ENCODE results near the gene PARN.
"Not testable (repeated sequence)": the region's sequence is repeated elsewhere in the genome, so short reads cannot be mapped to it uniquely, and the experiment has no call there.

Gene PARN

GRCh38 chr16:14447783-14448182 is 182.3 kb downstream of the PARN start:
- no peaks in the 10 kb centered on the region for H3K9me3 Mint-ChIP-seq
- no peaks in the 10 kb centered on the region for H3K4me1 Mint-ChIP-seq (ENCODE audit: low read depth)
- H3K27me3 Mint-ChIP-seq = no peaks in the 10 kb centered on the region
- H3K4me3 Mint-ChIP-seq = no peak overlapping the region
- peaks cover 5% of the 10 kb centered on the region for H3K36me3 Mint-ChIP-seq (ENCODE audit: low read depth)
- H3K27ac Mint-ChIP-seq = no peak overlapping the region

GRCh38 chr16:14446796-14447195 is 183.3 kb downstream of the PARN start:
- H3K4me1 Mint-ChIP-seq (ENCODE audit: low read depth) = no peaks in the 10 kb centered on the region
- H3K36me3 Mint-ChIP-seq (ENCODE audit: low read depth) = peaks cover 5% of the 10 kb centered on the region
- H3K9me3 Mint-ChIP-seq = no peaks in the 10 kb centered on the region
- no peaks in the 10 kb centered on the region for H3K27me3 Mint-ChIP-seq
- H3K27ac Mint-ChIP-seq = no peak overlapping the region
- no peak overlapping the region for H3K4me3 Mint-ChIP-seq

GRCh38 chr16:14445937-14446715 is 183.9 kb downstream of the PARN start:
- H3K4me3 Mint-ChIP-seq = no peak overlapping the region
- no peaks in the 10 kb centered on the region for H3K27me3 Mint-ChIP-seq
- H3K36me3 Mint-ChIP-seq (ENCODE audit: low read depth) = peaks cover 5% of the 10 kb centered on the region
- H3K9me3 Mint-ChIP-seq = no peaks in the 10 kb centered on the region
- H3K4me1 Mint-ChIP-seq (ENCODE audit: low read depth) = no peaks in the 10 kb centered on the region
- no peak overlapping the region for H3K27ac Mint-ChIP-seq

GRCh38 chr16:14444979-14445810 is 184.9 kb downstream of the PARN start:
- no peaks in the 10 kb centered on the region for H3K27me3 Mint-ChIP-seq
- H3K4me1 Mint-ChIP-seq (ENCODE audit: low read depth) = no peaks in the 10 kb centered on the region
- peaks cover 5% of the 10 kb centered on the region for H3K36me3 Mint-ChIP-seq (ENCODE audit: low read depth)
- H3K9me3 Mint-ChIP-seq = no peaks in the 10 kb centered on the region
- H3K27ac Mint-ChIP-seq = no peak overlapping the region
- no peak overlapping the region for H3K4me3 Mint-ChIP-seq

GRCh38 chr16:14441533-14441932 is 188.5 kb downstream of the PARN start:
- H3K4me3 Mint-ChIP-seq; H3K27ac Mint-ChIP-seq; H3K9me3 Mint-ChIP-seq; H3K36me3 Mint-ChIP-seq (ENCODE audit: low read depth); H3K27me3 Mint-ChIP-seq: not testable (repeated sequence)
- peaks cover 18% of the 10 kb centered on the region for H3K4me1 Mint-ChIP-seq (ENCODE audit: low read depth)

GRCh38 chr16:14438256-14438655 is 191.8 kb downstream of the PARN start:
- Mint-ChIP-seq H3K27me3 (no peaks in the 10 kb centered on the region), H3K27ac (no peak overlapping the region), H3K4me3 (no peak overlapping the region), H3K9me3 (no peaks in the 10 kb centered on the region), H3K36me3 (ENCODE audit: low read depth) (peaks cover 22% of the 10 kb centered on the region), H3K4me1 (ENCODE audit: low read depth) (peaks cover 31% of the 10 kb centered on the region)

GRCh38 chr16:14437426-14437825 is 192.6 kb downstream of the PARN start:
- peaks cover 25% of the 10 kb centered on the region for H3K36me3 Mint-ChIP-seq (ENCODE audit: low read depth)
- H3K4me1 Mint-ChIP-seq (ENCODE audit: low read depth) = peaks cover 31% of the 10 kb centered on the region
- H3K9me3 Mint-ChIP-seq = no peaks in the 10 kb centered on the region
- no peaks in the 10 kb centered on the region for H3K27me3 Mint-ChIP-seq
- H3K4me3 Mint-ChIP-seq = no peak overlapping the region
- no peak overlapping the region for H3K27ac Mint-ChIP-seq

- H3K9me3 Mint-ChIP-seq = no peaks in the 10 kb centered on the region
- peaks cover 31% of the 10 kb centered on the region for H3K36me3 Mint-ChIP-seq (ENCODE audit: low read depth)
- H3K27ac Mint-ChIP-seq = peak overlapping the region; percentile 57
- H3K4me1 Mint-ChIP-seq (ENCODE audit: low read depth) = peaks cover 31% of the 10 kb centered on the region
- H3K4me3 Mint-ChIP-seq = no peak overlapping the region
- H3K27me3 Mint-ChIP-seq = no peaks in the 10 kb centered on the region
Measured at GRCh38 chr16:14436401-14436955, 193.6 kb downstream of the PARN start.

- Mint-ChIP-seq H3K27ac (no peak overlapping the region), H3K9me3 (no peaks in the 10 kb centered on the region), H3K4me3 (no peak overlapping the region), H3K27me3 (no peaks in the 10 kb centered on the region), H3K36me3 (ENCODE audit: low read depth) (peaks cover 35% of the 10 kb centered on the region), H3K4me1 (ENCODE audit: low read depth) (peaks cover 31% of the 10 kb centered on the region)
Measured at GRCh38 chr16:14434860-14435259, 195.2 kb downstream of the PARN start.

GRCh38 chr16:14428971-14429637 is 201.0 kb downstream of the PARN start:
- H3K9me3 Mint-ChIP-seq; H3K27ac Mint-ChIP-seq; H3K4me3 Mint-ChIP-seq; H3K4me1 Mint-ChIP-seq (ENCODE audit: low read depth); H3K27me3 Mint-ChIP-seq: not testable (repeated sequence)
- H3K36me3 Mint-ChIP-seq (ENCODE audit: low read depth) = peaks cover 21% of the 10 kb centered on the region

GRCh38 chr16:14428043-14428442 is 202.0 kb downstream of the PARN start:
- Mint-ChIP-seq H3K27me3 (no peaks in the 10 kb centered on the region), H3K4me1 (ENCODE audit: low read depth) (no peaks in the 10 kb centered on the region), H3K36me3 (ENCODE audit: low read depth) (peaks cover 17% of the 10 kb centered on the region), H3K4me3 (no peak overlapping the region), H3K27ac (no peak overlapping the region), H3K9me3 (no peaks in the 10 kb centered on the region)

GRCh38 chr16:14427371-14427948 is 202.6 kb downstream of the PARN start:
- no peaks in the 10 kb centered on the region for H3K4me1 Mint-ChIP-seq (ENCODE audit: low read depth)
- no peaks in the 10 kb centered on the region for H3K27me3 Mint-ChIP-seq
- H3K9me3 Mint-ChIP-seq = no peaks in the 10 kb centered on the region
- H3K27ac Mint-ChIP-seq = no peak overlapping the region
- peaks cover 14% of the 10 kb centered on the region for H3K36me3 Mint-ChIP-seq (ENCODE audit: low read depth)
- no peak overlapping the region for H3K4me3 Mint-ChIP-seq

- Mint-ChIP-seq H3K27ac (no peak overlapping the region), H3K4me3 (no peak overlapping the region), H3K27me3 (no peaks in the 10 kb centered on the region), H3K4me1 (ENCODE audit: low read depth) (no peaks in the 10 kb centered on the region), H3K36me3 (ENCODE audit: low read depth) (peaks cover 4% of the 10 kb centered on the region), H3K9me3 (no peaks in the 10 kb centered on the region)
Measured at GRCh38 chr16:14424595-14424994, 205.5 kb downstream of the PARN start.

GRCh38 chr16:14423344-14423743 is 206.7 kb downstream of the PARN start:
- Mint-ChIP-seq H3K4me1 (ENCODE audit: low read depth) (no peaks in the 10 kb centered on the region), H3K4me3 (no peak overlapping the region), H3K36me3 (ENCODE audit: low read depth) (no peaks in the 10 kb centered on the region), H3K27me3 (no peaks in the 10 kb centered on the region), H3K27ac (no peak overlapping the region), H3K9me3 (no peaks in the 10 kb centered on the region)

Measured in stimulated activated naive CD8-positive, alpha-beta T cell treated with anti-CD3 and anti-CD28 coated beads, Interleukin-15, Interleukin-2, amounts not matched to agents 100 ng/mL and 50 ng/mL, for 24 hours (primary cell).